HepG2 (cell line): Measurements from ENCODE around the gene ITPRIP. TPM values are rescaled to one million over a fixed set of nuclear protein-coding genes. Genes with fewer than 3 reads are reported as not detected.

ENCODE experiments used
- ATF1 ChIP-seq: IDR thresholded peaks from 2 replicates; pipeline ENCODE4 v1.6.1; 2016; ENCODE audit warnings: mild to moderate bottlenecking, control low read depth
- GFI1 ChIP-seq: sonication (generic); formaldehyde crosslinking; IDR thresholded peaks from 2 replicates; pipeline ENCODE4 v1.5.0; 2020; ENCODE audit warnings: missing genetic modification reagents, mild to moderate bottlenecking, borderline replicate concordance
- GLI4 ChIP-seq: sonication (generic); formaldehyde crosslinking; IDR thresholded peaks from 2 replicates; pipeline ENCODE4 v1.5.1; 2020; ENCODE audit warnings: missing genetic modification reagents, mild to moderate bottlenecking, moderate library complexity, borderline replicate concordance
- HNRNPL ChIP-seq: fragments of 200-400 bp; formaldehyde crosslinking; IDR thresholded peaks from 2 replicates; pipeline ENCODE4 v1.6.1; 2017; ENCODE audit warnings: mild to moderate bottlenecking, low read depth, low read length
- KLF15 ChIP-seq: sonication (generic); formaldehyde crosslinking; IDR thresholded peaks from 2 replicates; pipeline ENCODE4 v1.8.1; 2023; ENCODE audit warnings: borderline replicate concordance, mild to moderate bottlenecking, inconsistent platforms, missing genetic modification reagents, mixed read lengths
- KLF9 ChIP-seq: IDR thresholded peaks from 2 replicates; pipeline ENCODE4 v1.6.1; 2016; ENCODE audit warnings: low read depth
- MATR3 ChIP-seq: sonication (generic); formaldehyde crosslinking; IDR thresholded peaks from 2 replicates; pipeline ENCODE4 v1.4.0; 2020; ENCODE audit warnings: missing genetic modification reagents
- MEF2D ChIP-seq: sonication (generic); formaldehyde crosslinking; IDR thresholded peaks from 2 replicates; pipeline ENCODE4 v1.5.1; 2020; ENCODE audit warnings: mild to moderate bottlenecking, missing genetic modification reagents
- RBFOX2 ChIP-seq: fragments of 200-400 bp; formaldehyde crosslinking; IDR thresholded peaks from 2 replicates; pipeline ENCODE4 v1.6.1; 2017; ENCODE audit warnings: low read depth, mild to moderate bottlenecking, low read length
- TOE1 ChIP-seq: sonication (generic); formaldehyde crosslinking; IDR thresholded peaks from 2 replicates; pipeline ENCODE4 v1.4.0; 2020; ENCODE audit warnings: mild to moderate bottlenecking, missing genetic modification reagents
- ZMYM2 ChIP-seq: sonication (generic); formaldehyde crosslinking; IDR thresholded peaks from 2 replicates; pipeline ENCODE4 v1.8.0; 2022; ENCODE audit warnings: mild to moderate bottlenecking, missing genetic modification reagents
- ZNF432 ChIP-seq: sonication (generic); formaldehyde crosslinking; IDR thresholded peaks from 2 replicates; pipeline ENCODE4 v1.5.0; 2020; ENCODE audit warnings: missing genetic modification reagents, mild to moderate bottlenecking, borderline replicate concordance
- ZNF879 ChIP-seq: sonication (generic); formaldehyde crosslinking; IDR thresholded peaks from 2 replicates; pipeline ENCODE4 v1.8.1; 2023; ENCODE audit warnings: missing genetic modification reagents
- polyA plus RNA-seq, 8 experiments: library from polyadenylated mRNA; depleted of rRNA in 3 of 8; stranded (reverse) in 7 of 8; unstranded in 1 of 8; fragments of >200 nt; fragmentation: Illumina TruSeq in 4 of 8; extraction: Trizol in 4 of 8; gene quantifications; 2 replicates each; pipeline versions ENCODE4 v1.2.1 to v1.2.3, GENCODE V29; 2011 to 2016; ENCODE audit warnings: low read depth in 4 of 8, missing spikeins in 1 of 8, mixed read lengths in 1 of 8; ENCODE audit not compliant: insufficient read depth in 1 of 8
- total RNA-seq, 5 experiments: library from RNA; depleted of rRNA; stranded (reverse); fragments of >200 nt; fragmentation: Illumina TruSeq; extraction: Trizol; gene quantifications; 2 replicates each; pipeline ENCODE4 v1.2.3, GENCODE V29; 2016; ENCODE audit warnings: low read depth in 1 of 5
- TF ChIP-seq, protein P1 (sequence below): sonication (generic); formaldehyde crosslinking; IDR thresholded peaks from 2 replicates; pipeline ENCODE4 v1.4.0; 2020; ENCODE audit warnings: missing genetic modification reagents
- TF ChIP-seq, protein P2 (sequence below): sonication (generic); formaldehyde crosslinking; IDR thresholded peaks from 2 replicates; pipeline ENCODE4 v1.4.0; 2020; ENCODE audit warnings: mild to moderate bottlenecking, missing genetic modification reagents, borderline replicate concordance
- TF ChIP-seq, protein P3 (sequence below): sonication (generic); formaldehyde crosslinking; IDR thresholded peaks from 2 replicates; pipeline ENCODE4 v1.4.0; 2020; ENCODE audit warnings: missing genetic modification reagents
- TF ChIP-seq, protein P4 (sequence below): IDR thresholded peaks from 2 replicates; pipeline ENCODE4 v1.6.1; 2016; ENCODE audit warnings: missing biosample characterization, missing genetic modification reagents, low read depth

Gene ITPRIP
- total and polyA plus RNA-seq, 2 of the 13 experiments (the other 11 are each of a cell fraction or from before 2014, with no cell fraction given) = 1.00 to 2.8 TPM

GRCh38 chr10:104274762-104275721 is 63.2 kb downstream of the ITPRIP start (continued):
- TF ChIP-seq, protein P1, sequence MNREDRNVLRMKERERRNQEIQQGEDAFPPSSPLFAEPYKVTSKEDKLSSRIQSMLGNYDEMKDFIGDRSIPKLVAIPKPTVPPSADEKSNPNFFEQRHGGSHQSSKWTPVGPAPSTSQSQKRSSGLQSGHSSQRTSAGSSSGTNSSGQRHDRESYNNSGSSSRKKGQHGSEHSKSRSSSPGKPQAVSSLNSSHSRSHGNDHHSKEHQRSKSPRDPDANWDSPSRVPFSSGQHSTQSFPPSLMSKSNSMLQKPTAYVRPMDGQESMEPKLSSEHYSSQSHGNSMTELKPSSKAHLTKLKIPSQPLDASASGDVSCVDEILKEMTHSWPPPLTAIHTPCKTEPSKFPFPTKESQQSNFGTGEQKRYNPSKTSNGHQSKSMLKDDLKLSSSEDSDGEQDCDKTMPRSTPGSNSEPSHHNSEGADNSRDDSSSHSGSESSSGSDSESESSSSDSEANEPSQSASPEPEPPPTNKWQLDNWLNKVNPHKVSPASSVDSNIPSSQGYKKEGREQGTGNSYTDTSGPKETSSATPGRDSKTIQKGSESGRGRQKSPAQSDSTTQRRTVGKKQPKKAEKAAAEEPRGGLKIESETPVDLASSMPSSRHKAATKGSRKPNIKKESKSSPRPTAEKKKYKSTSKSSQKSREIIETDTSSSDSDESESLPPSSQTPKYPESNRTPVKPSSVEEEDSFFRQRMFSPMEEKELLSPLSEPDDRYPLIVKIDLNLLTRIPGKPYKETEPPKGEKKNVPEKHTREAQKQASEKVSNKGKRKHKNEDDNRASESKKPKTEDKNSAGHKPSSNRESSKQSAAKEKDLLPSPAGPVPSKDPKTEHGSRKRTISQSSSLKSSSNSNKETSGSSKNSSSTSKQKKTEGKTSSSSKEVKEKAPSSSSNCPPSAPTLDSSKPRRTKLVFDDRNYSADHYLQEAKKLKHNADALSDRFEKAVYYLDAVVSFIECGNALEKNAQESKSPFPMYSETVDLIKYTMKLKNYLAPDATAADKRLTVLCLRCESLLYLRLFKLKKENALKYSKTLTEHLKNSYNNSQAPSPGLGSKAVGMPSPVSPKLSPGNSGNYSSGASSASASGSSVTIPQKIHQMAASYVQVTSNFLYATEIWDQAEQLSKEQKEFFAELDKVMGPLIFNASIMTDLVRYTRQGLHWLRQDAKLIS (CRISPR knock-in tag) = no peak
- TF ChIP-seq RBFOX2 = no peak
- TF ChIP-seq ZNF432 (CRISPR knock-in tag) = no peak
- 0 out of 2 replicates have a peak, but pooled peaks have one; percentile 17 for TF ChIP-seq MEF2D (CRISPR knock-in tag)
- TF ChIP-seq KLF15 = no peak
- no peak for TF ChIP-seq KLF9 (CRISPR knock-in tag)
- no peak for TF ChIP-seq HNRNPL
- TF ChIP-seq, protein P2, sequence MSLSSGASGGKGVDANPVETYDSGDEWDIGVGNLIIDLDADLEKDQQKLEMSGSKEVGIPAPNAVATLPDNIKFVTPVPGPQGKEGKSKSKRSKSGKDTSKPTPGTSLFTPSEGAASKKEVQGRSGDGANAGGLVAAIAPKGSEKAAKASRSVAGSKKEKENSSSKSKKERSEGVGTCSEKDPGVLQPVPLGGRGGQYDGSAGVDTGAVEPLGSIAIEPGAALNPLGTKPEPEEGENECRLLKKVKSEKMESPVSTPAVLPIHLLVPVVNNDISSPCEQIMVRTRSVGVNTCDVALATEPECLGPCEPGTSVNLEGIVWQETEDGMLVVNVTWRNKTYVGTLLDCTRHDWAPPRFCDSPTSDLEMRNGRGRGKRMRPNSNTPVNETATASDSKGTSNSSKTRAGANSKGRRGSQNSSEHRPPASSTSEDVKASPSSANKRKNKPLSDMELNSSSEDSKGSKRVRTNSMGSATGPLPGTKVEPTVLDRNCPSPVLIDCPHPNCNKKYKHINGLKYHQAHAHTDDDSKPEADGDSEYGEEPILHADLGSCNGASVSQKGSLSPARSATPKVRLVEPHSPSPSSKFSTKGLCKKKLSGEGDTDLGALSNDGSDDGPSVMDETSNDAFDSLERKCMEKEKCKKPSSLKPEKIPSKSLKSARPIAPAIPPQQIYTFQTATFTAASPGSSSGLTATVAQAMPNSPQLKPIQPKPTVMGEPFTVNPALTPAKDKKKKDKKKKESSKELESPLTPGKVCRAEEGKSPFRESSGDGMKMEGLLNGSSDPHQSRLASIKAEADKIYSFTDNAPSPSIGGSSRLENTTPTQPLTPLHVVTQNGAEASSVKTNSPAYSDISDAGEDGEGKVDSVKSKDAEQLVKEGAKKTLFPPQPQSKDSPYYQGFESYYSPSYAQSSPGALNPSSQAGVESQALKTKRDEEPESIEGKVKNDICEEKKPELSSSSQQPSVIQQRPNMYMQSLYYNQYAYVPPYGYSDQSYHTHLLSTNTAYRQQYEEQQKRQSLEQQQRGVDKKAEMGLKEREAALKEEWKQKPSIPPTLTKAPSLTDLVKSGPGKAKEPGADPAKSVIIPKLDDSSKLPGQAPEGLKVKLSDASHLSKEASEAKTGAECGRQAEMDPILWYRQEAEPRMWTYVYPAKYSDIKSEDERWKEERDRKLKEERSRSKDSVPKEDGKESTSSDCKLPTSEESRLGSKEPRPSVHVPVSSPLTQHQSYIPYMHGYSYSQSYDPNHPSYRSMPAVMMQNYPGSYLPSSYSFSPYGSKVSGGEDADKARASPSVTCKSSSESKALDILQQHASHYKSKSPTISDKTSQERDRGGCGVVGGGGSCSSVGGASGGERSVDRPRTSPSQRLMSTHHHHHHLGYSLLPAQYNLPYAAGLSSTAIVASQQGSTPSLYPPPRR (CRISPR knock-in tag) = peak; percentile 45; the same call in 1 of the 2 replicates
- TF ChIP-seq, protein P3, sequence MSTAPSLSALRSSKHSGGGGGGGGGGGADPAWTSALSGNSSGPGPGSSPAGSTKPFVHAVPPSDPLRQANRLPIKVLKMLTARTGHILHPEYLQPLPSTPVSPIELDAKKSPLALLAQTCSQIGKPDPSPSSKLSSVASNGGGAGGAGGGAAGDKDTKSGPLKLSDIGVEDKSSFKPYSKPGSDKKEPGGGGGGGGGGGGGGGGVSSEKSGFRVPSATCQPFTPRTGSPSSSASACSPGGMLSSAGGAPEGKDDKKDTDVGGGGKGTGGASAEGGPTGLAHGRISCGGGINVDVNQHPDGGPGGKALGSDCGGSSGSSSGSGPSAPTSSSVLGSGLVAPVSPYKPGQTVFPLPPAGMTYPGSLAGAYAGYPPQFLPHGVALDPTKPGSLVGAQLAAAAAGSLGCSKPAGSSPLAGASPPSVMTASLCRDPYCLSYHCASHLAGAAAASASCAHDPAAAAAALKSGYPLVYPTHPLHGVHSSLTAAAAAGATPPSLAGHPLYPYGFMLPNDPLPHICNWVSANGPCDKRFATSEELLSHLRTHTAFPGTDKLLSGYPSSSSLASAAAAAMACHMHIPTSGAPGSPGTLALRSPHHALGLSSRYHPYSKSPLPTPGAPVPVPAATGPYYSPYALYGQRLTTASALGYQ = no peak
- TF ChIP-seq GLI4 (CRISPR knock-in tag) = no peak
- no peak for TF ChIP-seq ZNF879
- TF ChIP-seq GFI1 = no peak
- no peak for TF ChIP-seq TOE1 (CRISPR knock-in tag)
- TF ChIP-seq, protein P4, sequence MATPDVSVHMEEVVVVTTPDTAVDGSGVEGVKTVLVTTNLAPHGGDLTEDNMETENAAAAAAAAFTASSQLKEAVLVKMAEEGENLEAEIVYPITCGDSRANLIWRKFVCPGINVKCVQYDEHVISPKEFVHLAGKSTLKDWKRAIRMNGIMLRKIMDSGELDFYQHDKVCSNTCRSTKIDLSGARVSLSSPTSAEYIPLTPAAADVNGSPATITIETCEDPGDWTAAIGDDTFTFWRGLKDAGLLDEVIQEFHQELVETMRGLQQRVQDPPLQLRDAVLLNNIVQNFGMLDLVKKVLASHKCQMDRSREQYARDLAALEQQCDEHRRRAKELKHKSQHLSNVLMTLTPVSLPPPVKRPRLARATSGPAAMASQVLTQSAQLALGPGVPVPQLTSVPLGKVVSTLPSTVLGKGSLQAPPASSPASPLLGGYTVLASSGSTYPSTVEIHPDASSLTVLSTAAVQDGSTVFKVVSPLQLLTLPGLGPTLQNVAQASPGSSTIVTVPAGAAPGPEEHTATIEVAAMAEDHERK (CRISPR knock-in tag) = no peak
- no peak for TF ChIP-seq ZMYM2 (CRISPR knock-in tag)
- no peak for TF ChIP-seq MATR3
- TF ChIP-seq ATF1 (CRISPR knock-in tag) = no peak
